ENCODE data around the gene EPB41L2.
"Not testable (repeated sequence)": the region's sequence is repeated elsewhere in the genome, so short reads cannot be mapped to it uniquely, and the experiment has no call there.

EPB41L2 gene

DNA sequence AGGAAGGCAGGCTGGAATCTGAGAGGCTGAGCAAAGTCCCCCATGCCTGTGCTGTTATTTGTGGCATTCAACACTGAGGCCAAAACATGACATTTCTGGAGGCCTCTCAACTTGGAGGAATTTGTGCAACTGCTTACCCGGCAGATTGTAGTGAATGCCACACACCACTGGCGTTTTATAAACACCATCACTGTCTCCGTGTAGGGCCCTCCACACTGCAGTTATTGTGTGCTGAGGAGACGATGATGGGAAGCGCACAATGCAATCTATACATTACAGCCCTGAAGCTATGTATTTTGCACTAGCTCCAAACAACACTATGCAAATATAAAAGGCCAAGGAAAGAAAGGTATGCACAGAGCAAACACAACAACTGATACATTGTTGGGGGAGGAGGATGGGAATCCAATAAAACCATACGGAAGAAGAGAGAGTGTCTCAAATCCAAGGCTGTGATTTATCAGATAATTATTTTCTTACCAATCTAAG, 129.3 kb downstream of the EPB41L2 start:
- H3K4me3 ChIP-seq (ENCODE audit: low read length) = no peak overlapping the region

GRCh38 chr6:130932921-130933320, 130.1 kb downstream of the EPB41L2 start:
- no peak overlapping the region for H3K4me3 ChIP-seq (ENCODE audit: low read length)
- TF ChIP-seq ZNF274 (IDR thresholded peaks at IDR 0.05; ENCODE audit: low read depth, low read length) = no peak

More for the DNA sequence above, 129.3 kb downstream of the EPB41L2 start:
- TF ChIP-seq ZNF274 (IDR thresholded peaks at IDR 0.05; ENCODE audit: low read depth, low read length) = no peak

- no peak for TF ChIP-seq ZNF274 (IDR thresholded peaks at IDR 0.05; ENCODE audit: low read depth, low read length)
- H3K4me3 ChIP-seq (ENCODE audit: low read length) = no peak overlapping the region
These were observed 130.6 kb downstream of the EPB41L2 start for GRCh38 chr6:130932438-130932837.

GRCh38 chr6:130931683-130932082, 131.4 kb downstream of the EPB41L2 start:
- H3K4me3 ChIP-seq (ENCODE audit: low read length) = no peak overlapping the region
- TF ChIP-seq ZNF274 (IDR thresholded peaks at IDR 0.05; ENCODE audit: low read depth, low read length) = no peak

DNA sequence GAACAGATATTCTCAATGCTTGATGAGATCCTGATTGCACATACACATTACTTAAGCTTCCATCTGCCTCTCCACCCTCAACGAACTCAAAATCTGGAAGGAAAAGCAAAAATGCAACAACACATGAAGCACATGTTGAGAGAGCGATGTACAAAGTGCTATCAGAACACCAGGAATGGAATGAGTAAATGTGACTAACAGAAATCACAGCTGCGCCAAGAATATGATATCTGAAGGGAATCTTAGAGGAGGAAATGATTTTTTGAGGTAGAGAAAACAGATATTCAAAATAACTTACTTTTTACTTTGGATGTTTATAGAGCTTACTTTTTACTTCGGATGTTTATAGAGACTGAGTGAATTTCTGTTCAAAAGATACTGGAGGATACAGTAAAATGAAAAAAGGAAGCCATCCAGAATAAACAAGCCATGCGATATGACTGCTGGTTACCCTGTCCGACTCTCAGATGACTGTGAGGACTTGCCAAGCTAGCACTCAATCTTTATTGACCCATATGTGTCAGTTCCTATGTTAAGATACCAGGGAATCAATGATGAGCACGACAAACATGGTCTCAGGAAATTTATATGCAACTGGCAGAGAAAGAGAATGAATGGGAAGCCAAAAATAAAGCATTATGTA, 133.9 kb downstream of the EPB41L2 start:
- H3K4me3 ChIP-seq (ENCODE audit: low read length) = no peak overlapping the region
- no peak for TF ChIP-seq ZNF274 (IDR thresholded peaks at IDR 0.05; ENCODE audit: low read depth, low read length)

GRCh38 chr6:130928158-130928912, 134.7 kb downstream of the EPB41L2 start:
- no peak for TF ChIP-seq ZNF274 (IDR thresholded peaks at IDR 0.05; ENCODE audit: low read depth, low read length)
- H3K4me3 ChIP-seq (ENCODE audit: low read length) = no peak overlapping the region

- no peak for TF ChIP-seq ZNF274 (IDR thresholded peaks at IDR 0.05; ENCODE audit: low read depth, low read length)
- no peak overlapping the region for H3K4me3 ChIP-seq (ENCODE audit: low read length)
These were observed 135.7 kb downstream of the EPB41L2 start for GRCh38 chr6:130927305-130927704.

DNA sequence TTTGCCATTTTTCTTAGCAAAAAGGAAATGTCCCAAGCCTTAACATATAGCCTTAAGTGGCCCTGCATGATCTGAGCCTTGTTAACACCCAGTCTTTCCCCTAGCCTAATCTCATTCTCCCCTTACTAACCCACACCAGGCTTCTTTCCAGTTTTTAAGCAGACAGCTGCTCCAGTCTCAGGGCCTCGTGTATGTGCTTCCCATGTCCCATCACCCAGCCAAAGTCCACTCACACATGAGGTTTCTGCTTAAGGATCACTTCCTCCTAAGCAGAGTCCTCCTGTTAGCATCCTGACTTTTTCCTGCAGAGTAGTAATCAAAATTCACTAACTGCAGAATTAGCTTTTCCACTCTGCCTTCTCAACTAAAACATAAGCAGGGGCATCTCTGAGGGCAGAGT, 139.7 kb downstream of the EPB41L2 start:
- no peak for TF ChIP-seq ZNF274 (IDR thresholded peaks at IDR 0.05; ENCODE audit: low read depth, low read length)

DNA sequence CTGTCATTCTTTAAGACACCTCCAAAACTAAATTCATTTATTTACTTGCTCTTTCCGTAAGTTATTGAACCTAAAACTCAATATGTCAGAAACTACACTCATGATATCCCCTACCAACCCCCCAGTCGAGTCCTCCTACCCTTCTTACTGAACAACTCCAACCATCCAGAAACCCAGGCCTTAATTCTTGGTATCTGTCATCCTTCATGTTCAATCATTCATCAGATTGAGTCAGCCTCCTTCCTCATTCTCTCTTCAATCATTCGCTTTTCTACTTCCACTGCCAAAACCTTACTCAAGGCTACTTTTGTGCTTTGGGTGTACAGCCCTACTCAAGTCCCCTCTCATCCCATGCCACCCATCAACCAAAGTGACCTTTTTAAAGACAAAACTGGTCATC, 140.1 kb downstream of the EPB41L2 start:
- H3K4me3 ChIP-seq (ENCODE audit: low read length) = no peak overlapping the region
- TF ChIP-seq ZNF274 (IDR thresholded peaks at IDR 0.05; ENCODE audit: low read depth, low read length) = no peak

More for the DNA sequence above, 139.7 kb downstream of the EPB41L2 start:
- no peak overlapping the region for H3K4me3 ChIP-seq (ENCODE audit: low read length)

- no peak overlapping the region for H3K4me3 ChIP-seq (ENCODE audit: low read length)
- TF ChIP-seq ZNF274 (IDR thresholded peaks at IDR 0.05; ENCODE audit: low read depth, low read length) = no peak
These were observed 142.1 kb downstream of the EPB41L2 start for GRCh38 chr6:130920969-130921368.

GRCh38 chr6:130918171-130918570, 144.9 kb downstream of the EPB41L2 start:
- TF ChIP-seq ZNF274 (IDR thresholded peaks at IDR 0.05; ENCODE audit: low read depth, low read length) = no peak
- H3K4me3 ChIP-seq (ENCODE audit: low read length) = no peak overlapping the region

- H3K4me3 ChIP-seq (ENCODE audit: low read length) = not testable (repeated sequence)
These were observed 147.4 kb downstream of the EPB41L2 start for GRCh38 chr6:130915606-130916005.

- TF ChIP-seq ZNF274 (IDR thresholded peaks at IDR 0.05; ENCODE audit: low read depth, low read length) = no peak
- H3K4me3 ChIP-seq (ENCODE audit: low read length) = no peak overlapping the region
These were observed 149.9 kb downstream of the EPB41L2 start for GRCh38 chr6:130913120-130913519.

GRCh38 chr6:130912434-130912833, 150.6 kb downstream of the EPB41L2 start:
- no peak for TF ChIP-seq ZNF274 (IDR thresholded peaks at IDR 0.05; ENCODE audit: low read depth, low read length)
- H3K4me3 ChIP-seq (ENCODE audit: low read length) = no peak overlapping the region

- TF ChIP-seq ZNF274 (IDR thresholded peaks at IDR 0.05; ENCODE audit: low read depth, low read length) = no peak
- H3K4me3 ChIP-seq (ENCODE audit: low read length) = no peak overlapping the region
These were observed 154.1 kb downstream of the EPB41L2 start for GRCh38 chr6:130908958-130909357.
